Measurements from ENCODE around the gene DCLRE1C. TPM values are rescaled to one million over a fixed set of nuclear protein-coding genes. Genes with fewer than 3 reads are reported as not detected.
"Not testable (repeated sequence)": the region's sequence is repeated elsewhere in the genome, so short reads cannot be mapped to it uniquely, and the experiment has no call there.

DCLRE1C gene
- total RNA-seq, 1 donor from 2014 or later = 5.4 TPM

DNA sequence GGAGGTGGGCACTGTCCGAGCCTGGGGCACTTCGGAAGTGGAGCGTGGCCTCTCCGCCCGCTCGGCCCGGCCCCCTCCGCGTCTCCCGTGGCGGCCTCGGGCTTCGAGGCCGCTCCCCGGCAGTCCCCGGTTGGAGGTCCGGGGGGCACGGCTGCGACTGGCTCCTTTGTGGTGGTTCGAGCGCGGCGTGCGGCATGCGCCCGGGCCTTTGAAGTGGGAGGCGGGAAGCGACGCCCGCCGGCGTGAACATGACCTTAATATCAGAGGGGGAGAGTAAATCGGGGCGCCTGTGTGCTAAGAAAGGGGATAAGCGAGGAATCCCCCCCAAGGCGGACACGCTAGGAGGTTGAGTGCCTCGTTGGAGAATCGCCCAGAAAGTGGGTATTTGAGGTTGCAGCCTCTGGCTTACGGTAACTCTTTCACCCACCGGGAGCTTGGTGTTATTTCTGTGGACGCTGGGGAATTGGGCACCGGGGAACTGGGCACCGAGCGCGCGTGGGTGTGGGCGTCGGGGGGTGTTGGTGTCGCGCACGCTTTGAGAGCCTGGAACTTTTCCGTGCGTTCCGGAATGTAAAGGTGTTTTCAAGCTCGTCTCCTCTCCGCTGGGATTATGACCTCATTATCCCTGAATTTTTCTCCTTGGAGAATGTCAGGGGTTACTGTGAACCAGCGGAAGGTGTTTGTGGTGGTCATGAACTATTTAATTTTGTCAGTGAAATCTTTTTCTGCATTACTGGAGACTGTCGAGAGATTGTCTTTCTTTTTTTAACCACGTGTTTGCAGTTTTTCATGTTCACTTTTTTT is 74.6 kb downstream of the DCLRE1C start:
- TF ChIP-seq, protein P1, sequence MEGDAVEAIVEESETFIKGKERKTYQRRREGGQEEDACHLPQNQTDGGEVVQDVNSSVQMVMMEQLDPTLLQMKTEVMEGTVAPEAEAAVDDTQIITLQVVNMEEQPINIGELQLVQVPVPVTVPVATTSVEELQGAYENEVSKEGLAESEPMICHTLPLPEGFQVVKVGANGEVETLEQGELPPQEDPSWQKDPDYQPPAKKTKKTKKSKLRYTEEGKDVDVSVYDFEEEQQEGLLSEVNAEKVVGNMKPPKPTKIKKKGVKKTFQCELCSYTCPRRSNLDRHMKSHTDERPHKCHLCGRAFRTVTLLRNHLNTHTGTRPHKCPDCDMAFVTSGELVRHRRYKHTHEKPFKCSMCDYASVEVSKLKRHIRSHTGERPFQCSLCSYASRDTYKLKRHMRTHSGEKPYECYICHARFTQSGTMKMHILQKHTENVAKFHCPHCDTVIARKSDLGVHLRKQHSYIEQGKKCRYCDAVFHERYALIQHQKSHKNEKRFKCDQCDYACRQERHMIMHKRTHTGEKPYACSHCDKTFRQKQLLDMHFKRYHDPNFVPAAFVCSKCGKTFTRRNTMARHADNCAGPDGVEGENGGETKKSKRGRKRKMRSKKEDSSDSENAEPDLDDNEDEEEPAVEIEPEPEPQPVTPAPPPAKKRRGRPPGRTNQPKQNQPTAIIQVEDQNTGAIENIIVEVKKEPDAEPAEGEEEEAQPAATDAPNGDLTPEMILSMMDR (conservative IDR thresholded peaks at IDR 0.05; ENCODE audit: low read depth, low read length) = no peak
- DNase-seq (ENCODE audit: low read depth) = no peak
- H3K4me3 ChIP-seq (ENCODE audit: low read depth, low read length) = peak overlapping the region; percentile 95

DNA sequence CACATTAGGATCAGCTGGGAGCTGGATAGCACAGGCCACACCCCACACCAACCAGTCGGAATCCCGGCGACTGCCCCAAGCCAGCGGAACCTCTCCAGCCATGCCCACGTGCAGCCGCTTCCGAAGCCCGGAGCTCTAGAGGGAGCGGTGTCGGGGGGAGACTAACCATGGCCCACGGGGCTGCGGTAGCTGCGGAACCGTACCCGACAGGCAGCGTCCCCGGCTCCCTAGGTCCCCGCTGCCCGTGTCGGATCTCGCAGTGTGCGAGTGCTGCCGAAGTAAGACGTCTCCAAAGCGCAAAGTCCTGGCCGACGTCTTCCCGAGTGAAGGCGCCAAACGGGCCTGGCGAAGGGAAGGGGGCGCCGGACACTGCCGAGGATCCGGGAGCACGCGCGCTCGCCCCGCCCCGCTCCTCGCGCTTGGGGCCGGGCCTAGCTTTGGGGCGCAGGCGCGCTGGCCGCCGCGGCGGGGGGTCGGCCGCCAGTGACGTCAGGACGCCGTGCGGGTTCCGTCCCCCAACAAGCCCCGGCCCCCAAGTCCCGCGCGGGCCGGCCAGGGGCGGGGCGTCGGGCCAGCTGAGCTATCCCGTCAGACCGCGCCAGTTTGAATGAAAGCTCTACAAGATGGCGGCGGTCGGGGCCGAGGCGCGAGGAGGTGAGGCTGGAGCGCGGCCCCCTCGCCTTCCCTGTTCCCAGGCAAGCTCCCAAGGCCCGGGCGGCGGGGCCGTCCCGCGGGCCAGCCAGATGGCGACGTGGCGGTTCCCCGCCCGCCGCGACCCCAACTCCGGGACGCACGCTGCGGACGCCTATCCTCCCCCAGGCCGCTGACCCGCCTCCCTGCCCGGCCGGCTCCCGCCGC is 75.4 kb downstream of the DCLRE1C start, which contains the start of gene SUV39H2:
TSS of gene SUV39H2 (plus strand) at position 601 of the 858 bp plus-strand sequence. CDS start at position 624, 23 bp downstream.
- TF ChIP-seq, protein P1 (conservative IDR thresholded peaks at IDR 0.05; ENCODE audit: low read depth, low read length) = no peak
- peak; percentile 23 for DNase-seq (ENCODE audit: low read depth)
- peak within 1 kb of the TSS; percentile 95 for H3K4me3 ChIP-seq (ENCODE audit: low read depth, low read length)

DNA sequence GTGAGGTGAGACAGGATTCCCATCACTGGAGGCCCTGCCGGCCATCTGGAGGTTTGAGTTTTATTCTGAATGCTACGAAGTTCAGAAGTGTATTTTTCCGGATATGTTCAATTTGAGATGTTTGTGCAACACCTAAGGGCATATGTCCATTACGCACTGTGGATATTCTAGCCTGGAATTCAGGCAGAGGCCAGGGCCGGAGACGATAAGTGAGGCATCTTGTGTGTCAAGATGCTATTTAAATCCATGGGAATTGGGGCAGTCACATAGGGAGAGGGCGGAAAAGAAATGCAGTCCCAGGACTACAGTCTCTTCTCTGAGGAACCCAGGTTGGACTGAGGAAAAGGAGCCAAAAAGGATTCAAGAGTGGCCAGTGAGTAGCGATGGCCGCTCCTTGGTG is 77.1 kb downstream of the DCLRE1C start:
- TF ChIP-seq, protein P1 (conservative IDR thresholded peaks at IDR 0.05; ENCODE audit: low read depth, low read length) = no peak
- DNase-seq (ENCODE audit: low read depth) = no peak
- peak overlapping the region; percentile 95 for H3K4me3 ChIP-seq (ENCODE audit: low read depth, low read length)

DNA sequence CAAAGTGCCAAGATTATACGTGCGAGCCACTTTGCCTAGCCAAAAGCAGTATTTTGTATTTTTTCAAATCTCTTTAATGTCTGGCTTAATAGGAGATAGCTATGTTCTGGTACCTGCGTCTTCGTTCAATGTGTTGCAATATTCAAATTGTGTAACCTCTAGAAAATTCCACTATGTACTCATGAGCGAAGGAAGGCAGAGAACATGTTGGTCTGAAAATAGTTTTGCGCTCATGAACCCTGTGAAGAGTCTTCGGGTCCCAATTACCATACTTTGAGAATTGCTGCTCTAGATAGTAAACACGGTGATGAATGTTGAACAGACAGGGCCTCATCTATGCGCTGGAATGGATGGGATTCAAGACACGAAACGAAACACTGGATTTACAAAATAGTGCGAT is 78.0 kb downstream of the DCLRE1C start:
- DNase-seq (ENCODE audit: low read depth) = no peak
- TF ChIP-seq, protein P1 (conservative IDR thresholded peaks at IDR 0.05; ENCODE audit: low read depth, low read length) = no peak
- no peak overlapping the region for H3K4me3 ChIP-seq (ENCODE audit: low read depth, low read length)

DNA sequence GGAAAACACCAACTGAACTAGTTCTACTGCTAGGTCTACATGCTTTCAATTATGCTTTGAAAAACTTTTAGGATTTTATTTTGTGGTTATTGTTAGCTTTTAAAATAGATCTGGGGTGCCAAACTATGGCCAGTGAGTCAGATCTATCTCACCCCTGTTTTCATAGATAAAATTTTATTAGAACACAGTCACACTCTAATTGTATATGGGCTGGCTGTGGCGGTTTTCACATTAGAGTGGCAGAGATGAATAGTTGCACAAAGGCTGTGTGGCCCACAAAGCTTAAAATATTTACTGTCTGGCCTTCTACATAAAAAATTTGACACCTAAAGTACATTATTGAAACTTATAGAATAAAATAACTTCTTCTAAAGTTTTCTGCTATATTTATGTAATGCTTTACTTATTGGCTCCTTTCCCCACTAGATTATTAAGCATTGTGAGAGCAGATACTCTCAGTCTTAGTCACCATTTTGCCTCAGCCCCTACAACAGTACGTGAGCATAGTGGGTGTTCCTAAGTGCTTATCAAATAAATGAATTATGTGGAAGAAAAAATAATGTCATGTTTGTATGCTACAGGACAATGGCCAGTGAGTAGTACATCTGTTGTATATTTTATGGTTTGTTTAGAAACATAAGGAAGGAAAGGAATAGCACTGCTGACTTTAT is 80.7 kb downstream of the DCLRE1C start:
- TF ChIP-seq, protein P1 (conservative IDR thresholded peaks at IDR 0.05; ENCODE audit: low read depth, low read length) = no peak
- no peak for DNase-seq (ENCODE audit: low read depth)
- H3K4me3 ChIP-seq (ENCODE audit: low read depth, low read length) = no peak overlapping the region

DNA sequence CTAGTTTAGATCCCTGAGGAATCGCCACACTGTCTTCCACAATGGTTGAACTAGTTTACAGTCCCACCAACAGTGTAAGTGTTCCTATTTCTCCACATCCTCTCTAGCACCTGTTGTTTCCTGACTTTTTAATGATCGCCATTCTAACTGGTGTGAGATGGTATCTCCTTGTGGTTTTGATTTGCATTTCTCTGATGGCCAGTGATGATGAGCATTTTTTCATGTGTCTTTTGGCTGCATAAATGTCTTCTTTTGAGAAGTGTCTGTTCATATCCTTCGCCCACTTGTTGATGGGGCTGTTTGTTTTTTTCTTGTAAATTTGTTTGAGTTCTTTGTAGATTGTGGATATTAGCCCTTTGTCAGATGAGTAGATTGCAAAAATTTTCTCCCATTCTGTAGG is 89.0 kb downstream of the DCLRE1C start:
- not testable (repeated sequence) for DNase-seq (ENCODE audit: low read depth); H3K4me3 ChIP-seq (ENCODE audit: low read depth, low read length)

DNA sequence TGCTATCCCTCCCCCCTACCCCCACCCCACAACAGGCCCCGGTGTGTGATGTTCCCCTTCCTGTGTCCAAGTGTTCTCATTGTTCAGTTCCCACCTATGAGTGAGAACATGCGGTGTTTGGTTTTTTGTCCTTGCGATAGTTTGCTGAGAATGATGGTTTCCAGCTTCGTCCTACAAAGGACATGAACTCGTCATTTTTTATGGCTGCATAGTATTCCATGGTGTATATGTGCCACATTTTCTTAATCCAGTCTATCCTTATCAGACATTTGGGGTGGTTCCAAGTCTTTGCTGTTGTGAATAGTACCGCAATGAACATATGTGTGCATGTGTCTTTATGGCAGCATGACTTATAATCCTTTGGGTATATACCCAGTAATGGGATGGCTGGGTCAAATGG is 89.4 kb downstream of the DCLRE1C start:
- not testable (repeated sequence) for DNase-seq (ENCODE audit: low read depth)

More for the DNA sequence above, 89.4 kb downstream of the DCLRE1C start:
- not testable (repeated sequence) for H3K4me3 ChIP-seq (ENCODE audit: low read depth, low read length)
